ENCODE data around the gene ARID2. TPM values are rescaled to one million over a fixed set of nuclear protein-coding genes. Genes with fewer than 3 reads are reported as not detected.

Gene ARID2
- total RNA-seq, 4 donors from 2014 or later, result 22.9 to 39.9 (median 33.8) TPM

GRCh38 chr12:45933504-45933903 is 204.0 kb downstream of the ARID2 start:
- WGBS, 2 donors (ENCODE audit: low coverage in 1 of 2), result 37 to 51% methylated on average over 2 of the region's 2 CpGs
- in situ Hi-C loops (cut with MboI; ENCODE audit: low pct_ligation_motif_present in 1 of 4, low pct_unique_long_range_greater_than_20kb in 1 of 4, low sequenced_read_pairs in 3 of 4) (no loop called here), intact Hi-C loops (cut with DNase I; ENCODE audit: low total_unique reads) (no loop called here)
- H3K9me3 ChIP-seq, result no peaks in the 10 kb centered on the region
- TF ChIP-seq POLR2A (IDR thresholded peaks at IDR 0.05) (no peak), POLR2AphosphoS5 (IDR thresholded peaks at IDR 0.05) (no peak), EP300 (IDR thresholded peaks at IDR 0.05; ENCODE audit: low read depth) (no peak), CTCF (IDR thresholded peaks at IDR 0.05) (no peak)
- no peak overlapping the region for H3K4me3 ChIP-seq
- H3K27me3 ChIP-seq, result no peaks in the 10 kb centered on the region
- H3K4me1 ChIP-seq, result no peaks in the 10 kb centered on the region
- peaks cover 0 to 31% (median 15%) of the 10 kb centered on the region in 4 donors for H3K36me3 ChIP-seq
- H3K27ac ChIP-seq, result no peak overlapping the region
- DNase-seq, result no peak

GRCh38 chr12:45934956-45935355 is 205.4 kb downstream of the ARID2 start:
- TF ChIP-seq POLR2A (IDR thresholded peaks at IDR 0.05), result no peak
- no peak for TF ChIP-seq EP300 (IDR thresholded peaks at IDR 0.05; ENCODE audit: low read depth)
- TF ChIP-seq POLR2AphosphoS5 (IDR thresholded peaks at IDR 0.05), result no peak
- TF ChIP-seq CTCF (IDR thresholded peaks at IDR 0.05), result no peak
- Histone ChIP-seq H3K27ac (no peak overlapping the region), H3K36me3 (peaks cover 0 to 22% (median 10%) of the 10 kb centered on the region in 4 donors), H3K9me3 (no peaks in the 10 kb centered on the region), H3K27me3 (no peaks in the 10 kb centered on the region), H3K4me1 (no peaks in the 10 kb centered on the region), H3K4me3 (no peak overlapping the region)
- intact Hi-C loops (cut with DNase I; ENCODE audit: low total_unique reads), result no loop called here
- 36% methylated on average over 1 of the region's 1 CpG; no CpG with 5 or more reads in 1 of the 2 donors for WGBS, 2 donors (ENCODE audit: low coverage in 1 of 2)
- in situ Hi-C loops (cut with MboI; ENCODE audit: low pct_ligation_motif_present in 1 of 4, low pct_unique_long_range_greater_than_20kb in 1 of 4, low sequenced_read_pairs in 3 of 4), result no loop called here
- DNase-seq, result no peak

GRCh38 chr12:45938566-45938965 is 209.1 kb downstream of the ARID2 start:
- intact Hi-C loops (cut with DNase I; ENCODE audit: low total_unique reads) (no loop called here), in situ Hi-C loops (cut with MboI; ENCODE audit: low pct_ligation_motif_present in 1 of 4, low pct_unique_long_range_greater_than_20kb in 1 of 4, low sequenced_read_pairs in 3 of 4) (no loop called here)
- no peak overlapping the region for H3K27ac ChIP-seq
- peaks cover 0 to 27% (median 6%) of the 10 kb centered on the region in 4 donors for H3K36me3 ChIP-seq
- H3K4me1 ChIP-seq, result no peaks in the 10 kb centered on the region
- WGBS, 2 donors (ENCODE audit: low coverage in 1 of 2), result 79 to 100% methylated on average over 2 of the region's 2 CpGs
- TF ChIP-seq POLR2AphosphoS5 (IDR thresholded peaks at IDR 0.05) (no peak), EP300 (IDR thresholded peaks at IDR 0.05; ENCODE audit: low read depth) (no peak), CTCF (IDR thresholded peaks at IDR 0.05) (no peak), POLR2A (IDR thresholded peaks at IDR 0.05) (no peak)
- no peak overlapping the region for H3K4me3 ChIP-seq
- H3K27me3 ChIP-seq, result no peaks in the 10 kb centered on the region
- no peaks in the 10 kb centered on the region for H3K9me3 ChIP-seq
- no peak for DNase-seq

GRCh38 chr12:45939759-45940158 is 210.3 kb downstream of the ARID2 start:
- no peak overlapping the region for H3K4me3 ChIP-seq

More at GRCh38 chr12:45939759-45940158, 210.3 kb downstream of the ARID2 start:
- in situ Hi-C loops (cut with MboI; ENCODE audit: low pct_ligation_motif_present in 1 of 4, low pct_unique_long_range_greater_than_20kb in 1 of 4, low sequenced_read_pairs in 3 of 4), result no loop called here
- H3K9me3 ChIP-seq, result no peaks in the 10 kb centered on the region
- no peak for DNase-seq
- TF ChIP-seq POLR2A (IDR thresholded peaks at IDR 0.05) (no peak), CTCF (IDR thresholded peaks at IDR 0.05) (no peak), EP300 (IDR thresholded peaks at IDR 0.05; ENCODE audit: low read depth) (no peak), POLR2AphosphoS5 (IDR thresholded peaks at IDR 0.05) (no peak)
- H3K36me3 ChIP-seq, result peaks cover 0 to 28% (median 5%) of the 10 kb centered on the region in 4 donors
- H3K4me1 ChIP-seq, result no peaks in the 10 kb centered on the region
- 90 to 96% methylated on average over 2 of the region's 2 CpGs for WGBS, 2 donors (ENCODE audit: low coverage in 1 of 2)
- intact Hi-C loops (cut with DNase I; ENCODE audit: low total_unique reads), result no loop called here
- no peaks in the 10 kb centered on the region for H3K27me3 ChIP-seq
- H3K27ac ChIP-seq, result no peak overlapping the region

Data from transverse colon (tissue), 4 donors.